B cell (primary cell): ENCODE data around the gene URM1.

Experiments
- EZH2 ChIP-seq: IDR thresholded peaks from 2 replicates; pipeline ENCODE4 v1.6.1; 2012; ENCODE audit warnings: borderline replicate concordance, low read depth, mild to moderate bottlenecking, moderate library complexity, low read length; ENCODE audit not compliant: insufficient read depth, poor library complexity, severe bottlenecking
- TF ChIP-seq, protein P1 (sequence below): fragments of 200-600 bp; IDR thresholded peaks from one replicate; pipeline ENCODE4 v1.8.0; 2022; ENCODE audit warnings: antibody characterized with exemption, mild to moderate bottlenecking

- no peak for TF ChIP-seq EZH2
- TF ChIP-seq, protein P1, sequence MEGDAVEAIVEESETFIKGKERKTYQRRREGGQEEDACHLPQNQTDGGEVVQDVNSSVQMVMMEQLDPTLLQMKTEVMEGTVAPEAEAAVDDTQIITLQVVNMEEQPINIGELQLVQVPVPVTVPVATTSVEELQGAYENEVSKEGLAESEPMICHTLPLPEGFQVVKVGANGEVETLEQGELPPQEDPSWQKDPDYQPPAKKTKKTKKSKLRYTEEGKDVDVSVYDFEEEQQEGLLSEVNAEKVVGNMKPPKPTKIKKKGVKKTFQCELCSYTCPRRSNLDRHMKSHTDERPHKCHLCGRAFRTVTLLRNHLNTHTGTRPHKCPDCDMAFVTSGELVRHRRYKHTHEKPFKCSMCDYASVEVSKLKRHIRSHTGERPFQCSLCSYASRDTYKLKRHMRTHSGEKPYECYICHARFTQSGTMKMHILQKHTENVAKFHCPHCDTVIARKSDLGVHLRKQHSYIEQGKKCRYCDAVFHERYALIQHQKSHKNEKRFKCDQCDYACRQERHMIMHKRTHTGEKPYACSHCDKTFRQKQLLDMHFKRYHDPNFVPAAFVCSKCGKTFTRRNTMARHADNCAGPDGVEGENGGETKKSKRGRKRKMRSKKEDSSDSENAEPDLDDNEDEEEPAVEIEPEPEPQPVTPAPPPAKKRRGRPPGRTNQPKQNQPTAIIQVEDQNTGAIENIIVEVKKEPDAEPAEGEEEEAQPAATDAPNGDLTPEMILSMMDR: no peak
Observed at GRCh38 chr9:128370367-128370751, 815 bp upstream of the URM1 start.
